HG03432 (cell line): ENCODE results near the gene PABPC1L.

Source experiments
- ATAC-seq: cut with Tn5 transposase; IDR thresholded peaks from one replicate; pipeline ENCODE4 v1.9.1; 2021; ENCODE audit warnings: mild to moderate bottlenecking, moderate library complexity; ENCODE audit not compliant: unreplicated experiment

Gene PABPC1L

GRCh38 chr20:44900231-44900854 is 9.5 kb upstream of the PABPC1L start:
- ATAC-seq = no peak

- no peak for ATAC-seq
Observed at GRCh38 chr20:44901974-44902373, 7.9 kb upstream of the PABPC1L start.

GRCh38 chr20:44904377-44904776 is 5.5 kb upstream of the PABPC1L start:
- ATAC-seq = no peak

- ATAC-seq = no peak
Observed at GRCh38 chr20:44908987-44909871, 631 bp upstream of the PABPC1L start.

GRCh38 chr20:44910690-44911262 is 916 bp downstream of the PABPC1L start:
- ATAC-seq = no peak

GRCh38 chr20:44911264-44911921 is 1.5 kb downstream of the PABPC1L start:
- no peak for ATAC-seq

- ATAC-seq = no peak
Observed at GRCh38 chr20:44912189-44912588, 2.3 kb downstream of the PABPC1L start.

- no peak for ATAC-seq
Observed at GRCh38 chr20:44914924-44915323, 5.1 kb downstream of the PABPC1L start.

GRCh38 chr20:44916586-44916985 is 6.7 kb downstream of the PABPC1L start:
- no peak for ATAC-seq

GRCh38 chr20:44917399-44917798 is 7.5 kb downstream of the PABPC1L start:
- ATAC-seq = no peak

GRCh38 chr20:44918342-44918741 is 8.5 kb downstream of the PABPC1L start:
- no peak for ATAC-seq

- ATAC-seq = no peak
Observed at GRCh38 chr20:44918761-44919160, 8.9 kb downstream of the PABPC1L start.

GRCh38 chr20:44921447-44921846 is 11.6 kb downstream of the PABPC1L start:
- no peak for ATAC-seq

- no peak for ATAC-seq
Observed at GRCh38 chr20:44924541-44924940, 14.7 kb downstream of the PABPC1L start.

GRCh38 chr20:44928595-44928994 is 18.7 kb downstream of the PABPC1L start:
- ATAC-seq = no peak

GRCh38 chr20:44930517-44931168 is 20.8 kb downstream of the PABPC1L start:
- ATAC-seq = no peak

GRCh38 chr20:44931911-44932310 is 22.1 kb downstream of the PABPC1L start:
- no peak for ATAC-seq

- ATAC-seq = no peak
Observed at GRCh38 chr20:44932916-44933315, 23.1 kb downstream of the PABPC1L start.

- no peak for ATAC-seq
Observed at GRCh38 chr20:44936510-44936909, 26.6 kb downstream of the PABPC1L start.

GRCh38 chr20:44938637-44939036 is 28.8 kb downstream of the PABPC1L start:
- ATAC-seq = no peak

GRCh38 chr20:44941120-44941691 is 31.3 kb downstream of the PABPC1L start:
- no peak for ATAC-seq
